Measurements from ENCODE around the gene CR1L.

- TF ChIP-seq CTCF (conservative IDR thresholded peaks at IDR 0.05 in 1 of 2, IDR thresholded peaks at IDR 0.05 in 1 of 2; ENCODE audit: low read depth in 1 of 2, low read length in 2 of 2) (no peak), EZH2 (IDR thresholded peaks at IDR 0.05; ENCODE audit: low read length, missing control alignments) (no peak)
Measured at GRCh38 chr1:207751790-207752455, 107.0 kb downstream of the CR1L start, which contains the start of gene CD46.
